Endothelial cell of hepatic sinusoid (primary cell): ENCODE results near the gene NRROS.
"Not testable (repeated sequence)": the region's sequence is repeated elsewhere in the genome, so short reads cannot be mapped to it uniquely, and the experiment has no call there.

Experiments used
- in situ Hi-C: cut with HindIII; loops from 2 replicates; pipeline ENCODE4 v1.10.0; 2017; ENCODE audit warnings: low sequenced_read_pairs

Gene NRROS

DNA sequence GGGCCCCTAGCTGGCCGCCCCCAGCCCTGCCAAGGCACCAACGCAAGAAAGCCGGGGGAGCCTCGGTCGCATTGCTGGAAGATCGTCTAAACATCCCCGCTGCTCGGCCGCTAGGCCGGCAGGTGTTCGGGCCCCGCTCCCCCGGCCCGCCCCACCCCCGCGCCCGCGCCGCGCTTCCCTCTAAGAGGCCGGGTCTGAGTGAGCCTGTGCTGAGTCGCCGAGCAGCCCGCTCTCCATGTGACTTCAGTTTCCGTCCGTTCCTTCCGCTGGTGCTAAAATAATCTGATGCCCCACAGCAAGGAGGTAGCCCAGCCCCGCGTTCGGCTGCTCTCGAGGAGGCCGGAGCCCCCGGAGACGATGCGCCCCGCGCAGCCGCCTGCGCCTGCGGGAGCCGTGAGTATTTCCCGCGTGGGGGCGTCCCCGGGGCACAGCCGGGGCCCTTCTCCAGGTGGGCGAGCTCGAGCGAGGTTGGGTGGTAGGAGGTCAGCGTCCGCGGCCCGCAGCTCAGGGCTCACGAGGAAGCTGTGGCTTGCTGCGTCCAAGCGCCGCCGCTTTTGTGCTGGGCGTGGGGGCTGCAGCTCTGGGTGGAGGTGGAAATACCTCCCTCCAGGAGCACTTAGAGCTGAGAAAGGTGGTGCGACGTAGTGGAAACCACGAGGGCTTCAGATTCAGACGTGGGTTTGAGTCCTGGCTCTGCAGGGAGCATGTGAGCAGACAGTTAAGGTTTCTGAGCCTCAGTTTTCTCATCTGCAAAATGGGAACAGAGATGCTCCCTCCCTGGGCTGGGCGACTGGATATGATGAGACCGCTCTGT, at the start of gene NRROS:
NRROS (plus strand) TSS at position 212 of the 814 bp plus-strand sequence. CDS start 14,846 bp downstream, outside the sequence.
- in situ Hi-C loops: no loop called here

DNA sequence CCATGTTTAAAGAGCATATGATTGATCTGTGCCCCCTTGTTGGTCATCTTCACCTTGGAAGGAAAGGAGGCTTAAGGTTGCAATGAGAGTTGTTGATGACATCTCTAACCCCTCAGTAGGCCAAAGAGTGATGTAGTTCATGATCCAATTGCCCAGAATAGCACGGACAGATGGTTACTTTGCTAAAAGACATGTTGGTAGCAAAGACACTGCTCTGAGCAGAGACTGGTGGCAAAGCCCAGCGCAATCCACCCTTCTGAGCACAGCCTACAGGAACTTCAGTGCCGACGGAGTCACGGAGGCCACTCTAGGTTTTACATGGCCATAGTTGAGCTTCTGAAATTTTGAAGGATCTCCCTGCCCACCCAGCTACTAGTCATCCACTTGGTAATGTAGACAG, 49.2 kb upstream of the NRROS start:
- in situ Hi-C loops: no loop called here

DNA sequence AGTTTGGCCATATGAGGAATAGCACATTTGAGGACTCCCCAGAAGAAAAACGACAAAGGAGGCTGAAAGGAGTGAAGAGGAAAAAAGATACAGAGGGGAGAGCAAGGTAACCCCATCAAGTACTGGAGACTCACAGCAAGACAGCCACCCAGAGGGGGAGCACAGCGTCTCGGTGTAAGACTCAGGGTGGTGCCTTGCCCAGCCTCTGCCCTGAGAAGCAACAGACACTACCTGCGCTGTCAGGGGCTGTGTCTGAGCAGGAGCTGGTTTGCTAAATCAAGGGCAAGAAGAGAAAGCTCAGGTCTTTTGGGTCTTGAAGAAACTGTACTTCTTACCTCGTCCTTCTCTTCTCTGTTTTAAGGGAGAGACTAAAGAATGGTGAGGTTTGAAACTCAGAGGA, 43.1 kb upstream of the NRROS start:
- in situ Hi-C loops: no loop called here

DNA sequence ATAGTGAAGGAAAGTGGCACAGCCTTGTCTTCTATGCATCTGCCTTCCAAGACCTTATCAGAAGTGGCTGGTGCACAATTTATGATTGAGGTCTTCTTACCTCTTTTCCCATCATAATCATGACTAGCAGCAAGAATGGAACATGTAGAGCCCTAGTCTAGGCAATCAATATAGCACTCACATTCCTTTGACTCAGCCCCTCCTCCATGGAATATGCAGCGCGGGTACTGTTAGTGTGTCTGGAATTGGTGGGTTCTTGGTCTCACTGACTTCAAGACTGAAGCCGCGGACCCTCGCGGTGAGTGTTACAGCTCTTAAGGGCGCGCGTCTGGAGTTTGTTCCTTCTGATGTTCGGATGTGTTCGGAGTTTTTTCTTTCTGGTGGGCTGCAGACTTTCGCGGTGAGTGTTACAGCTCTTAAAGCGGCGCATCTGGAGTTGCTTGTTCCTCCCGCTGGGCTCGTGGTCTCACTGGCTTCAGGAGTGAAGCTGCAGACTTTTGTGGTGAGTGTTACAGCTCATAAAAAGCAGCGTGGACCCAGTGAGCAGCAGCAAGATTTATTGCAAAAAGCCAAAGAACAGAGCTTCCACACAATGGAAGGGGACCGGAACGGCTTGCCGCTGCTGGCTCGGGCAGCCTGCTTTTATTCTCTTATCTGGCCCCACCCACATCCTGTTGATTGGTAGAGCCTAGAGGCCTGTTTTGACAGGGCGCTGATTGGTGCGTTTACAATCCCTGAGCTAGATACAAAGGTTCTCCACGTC, 41.3 kb upstream of the NRROS start:
- in situ Hi-C loops: not testable (repeated sequence)

DNA sequence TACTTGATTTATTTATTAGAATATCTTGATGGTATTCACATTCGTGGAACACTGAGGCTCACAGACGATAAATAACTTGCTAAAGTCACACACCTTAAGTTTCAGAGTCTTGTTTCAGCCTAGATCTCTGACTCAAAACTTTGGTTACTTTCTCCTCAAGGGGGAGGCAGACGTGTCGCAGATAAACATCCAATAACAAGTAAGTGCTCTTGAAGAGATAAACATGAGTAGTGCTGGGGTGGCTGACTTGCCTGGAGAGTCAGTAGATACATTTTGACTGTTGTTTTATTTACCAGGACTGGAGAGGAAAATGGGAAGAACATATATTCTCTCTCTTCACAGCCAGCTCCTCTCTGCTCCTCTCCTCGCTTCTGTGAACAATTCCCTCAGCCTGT, 39.8 kb upstream of the NRROS start:
- in situ Hi-C loops: loop anchor here (10.0 kb wide), 1 partner anchor 285 kb away; no protein-coding TSS in a partner anchor

DNA sequence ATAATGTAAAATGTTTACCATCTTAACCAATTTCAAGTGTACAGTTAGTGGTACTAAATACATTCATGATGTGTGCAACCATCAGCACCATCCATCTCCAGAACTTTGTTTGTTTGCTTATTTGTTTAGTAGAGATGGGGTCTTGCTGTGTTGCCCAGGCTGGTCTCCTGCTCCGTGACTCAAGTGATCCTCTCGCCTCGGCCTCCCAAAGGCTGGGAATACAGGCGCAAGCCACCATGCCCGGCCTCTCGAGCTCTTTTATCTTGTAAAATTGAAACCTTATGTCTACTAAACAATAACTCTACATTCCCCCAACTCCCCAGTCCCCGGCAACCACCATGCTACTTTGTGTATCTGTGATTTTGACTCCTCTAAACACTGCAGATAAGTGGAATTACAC, 39.1 kb upstream of the NRROS start:
- in situ Hi-C loops: loop anchor here (10.0 kb wide), 1 partner anchor 284 kb away; no protein-coding TSS in a partner anchor

DNA sequence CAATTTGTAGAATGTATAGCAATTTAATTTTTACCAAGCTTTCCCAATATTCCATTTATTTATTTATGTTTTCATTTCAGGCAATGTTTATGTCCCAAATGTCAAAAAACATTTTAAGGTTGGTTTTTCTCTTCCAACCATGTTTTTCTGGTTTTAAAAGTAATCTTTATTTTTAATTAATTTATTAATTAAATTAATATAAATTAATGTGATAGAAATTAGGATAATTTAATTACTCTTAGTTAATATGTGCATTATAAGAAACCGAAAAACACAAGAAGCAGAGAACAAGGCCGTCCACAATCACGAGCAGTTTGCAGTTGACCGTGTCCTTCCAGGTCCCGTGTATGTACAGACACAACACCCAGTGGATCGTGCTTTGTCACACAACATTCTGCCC, 36.8 kb upstream of the NRROS start:
- in situ Hi-C loops: loop anchor here (10.0 kb wide), 1 partner anchor 282 kb away; no protein-coding TSS in a partner anchor

DNA sequence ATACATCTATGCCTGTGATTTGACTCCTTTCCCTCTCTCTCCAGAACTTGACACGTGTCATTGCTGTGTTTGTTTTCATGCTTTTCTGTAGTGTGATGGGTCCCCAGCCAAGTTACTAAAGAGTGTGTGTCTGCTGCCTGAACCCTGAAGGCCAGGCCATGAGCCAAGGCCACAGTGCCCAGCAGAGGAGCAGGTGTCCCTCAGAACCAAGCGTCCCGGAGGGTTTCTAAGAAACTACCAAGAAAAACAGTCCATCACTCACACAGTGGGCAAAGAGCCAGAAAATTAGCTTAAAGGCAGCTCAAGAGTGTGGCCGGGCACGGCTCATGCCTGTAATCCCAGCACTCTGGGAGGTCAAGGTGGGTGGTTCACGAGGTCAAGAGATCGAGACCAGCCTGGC, 35.8 kb upstream of the NRROS start:
- in situ Hi-C loops: loop anchor here (10.0 kb wide), 1 partner anchor 281 kb away; no protein-coding TSS in a partner anchor

DNA sequence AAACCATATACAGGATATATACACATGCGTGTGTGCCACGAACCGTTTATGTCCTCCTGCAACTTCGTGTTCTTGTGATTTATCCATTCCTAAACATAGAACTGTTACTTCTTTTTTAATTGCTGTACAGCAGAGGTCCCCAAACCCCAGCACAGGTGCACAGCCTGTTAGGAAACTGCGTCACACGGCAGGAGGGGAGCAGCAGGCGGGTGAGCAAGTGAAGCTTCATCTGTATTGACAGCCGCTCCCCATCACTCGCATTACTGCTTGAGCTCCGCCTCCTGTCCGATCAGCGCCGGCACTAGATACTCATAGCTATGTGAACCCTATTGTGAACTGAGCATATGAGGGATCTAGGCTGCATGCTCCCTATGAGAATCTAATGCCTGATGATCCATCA, 34.9 kb upstream of the NRROS start:
- in situ Hi-C loops: loop anchor here (10.0 kb wide), 1 partner anchor 280 kb away; no protein-coding TSS in a partner anchor

DNA sequence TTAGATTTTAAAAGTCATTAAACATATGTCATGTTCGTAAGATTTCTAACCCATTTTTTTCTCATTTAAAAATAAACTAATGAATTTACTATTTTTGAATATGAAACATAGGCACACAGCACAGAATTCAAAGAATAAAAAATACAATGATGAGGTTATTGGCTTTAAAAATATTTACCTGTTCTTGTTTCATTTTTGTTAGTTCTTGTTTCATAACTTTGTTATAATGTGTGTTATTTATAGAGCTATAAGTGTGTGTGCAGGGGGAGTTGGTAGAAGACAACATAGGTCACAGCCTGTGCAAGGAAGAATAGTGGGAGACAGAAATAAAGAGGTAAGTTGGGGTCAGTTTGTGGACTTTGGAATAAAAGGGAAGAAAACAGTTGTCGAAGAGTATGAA, 30.8 kb upstream of the NRROS start:
- in situ Hi-C loops: loop anchor here (5.0 to 10.0 kb wide), 3 partner anchors 76 to 276 kb away; no protein-coding TSS in a partner anchor

DNA sequence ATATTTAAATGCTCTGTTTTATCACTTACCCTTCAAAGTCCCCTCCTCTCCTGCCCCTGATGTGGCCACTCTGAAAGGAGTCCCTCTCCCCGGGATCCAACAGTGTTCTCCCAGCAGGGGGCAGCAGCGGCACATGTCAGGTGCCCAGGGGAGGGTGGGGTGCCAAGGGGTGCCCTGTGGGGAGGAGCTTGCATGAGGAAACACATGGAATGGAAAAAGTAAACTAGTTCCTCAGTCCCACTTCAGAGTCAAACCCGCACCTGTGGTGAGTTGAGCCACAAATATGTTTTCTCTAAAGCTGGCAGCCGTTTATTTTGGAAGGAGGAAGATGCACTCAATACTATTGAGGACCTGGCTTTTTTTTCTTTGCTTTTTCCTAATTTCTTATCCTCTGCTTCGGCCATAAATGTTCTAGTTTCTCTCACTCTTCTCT, 30.1 kb upstream of the NRROS start:
- in situ Hi-C loops: loop anchor here (5.0 to 10.0 kb wide), 3 partner anchors 77 to 275 kb away; no protein-coding TSS in a partner anchor

DNA sequence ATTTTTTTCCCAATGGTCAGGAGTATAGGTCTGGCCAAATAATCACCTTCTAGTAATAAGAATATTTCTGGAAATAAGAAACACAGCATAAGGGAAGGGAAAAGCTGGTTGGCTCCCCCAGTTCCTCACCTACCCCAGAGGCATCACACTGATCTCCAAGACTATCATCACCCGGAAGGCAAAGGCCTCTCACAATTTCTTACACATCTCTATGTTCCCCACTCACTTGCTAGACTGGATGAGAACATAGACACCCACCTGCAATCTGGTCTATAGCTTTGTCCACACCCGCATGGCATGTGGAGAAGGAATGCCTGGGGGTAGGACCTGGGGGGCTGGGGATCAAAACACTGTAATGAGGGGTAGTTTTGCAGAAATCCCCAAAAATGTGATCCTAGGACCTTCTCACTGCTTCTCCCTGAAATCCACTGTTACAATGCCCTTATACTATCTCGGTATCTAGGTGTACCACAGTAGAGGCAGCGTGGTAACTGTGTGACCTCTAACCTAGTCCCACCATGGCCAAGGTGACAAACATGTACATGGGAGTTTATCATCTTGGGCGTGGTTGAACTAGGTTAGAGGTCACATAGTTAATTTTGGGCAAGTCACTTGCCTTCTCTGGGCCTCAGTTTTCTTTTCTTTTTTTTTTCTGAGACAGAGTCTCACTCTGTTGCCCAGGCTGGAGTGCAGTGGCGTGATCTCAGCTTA, 29.5 kb upstream of the NRROS start:
- in situ Hi-C loops: loop anchor here (5.0 to 10.0 kb wide), 3 partner anchors 77 to 275 kb away; no protein-coding TSS in a partner anchor

DNA sequence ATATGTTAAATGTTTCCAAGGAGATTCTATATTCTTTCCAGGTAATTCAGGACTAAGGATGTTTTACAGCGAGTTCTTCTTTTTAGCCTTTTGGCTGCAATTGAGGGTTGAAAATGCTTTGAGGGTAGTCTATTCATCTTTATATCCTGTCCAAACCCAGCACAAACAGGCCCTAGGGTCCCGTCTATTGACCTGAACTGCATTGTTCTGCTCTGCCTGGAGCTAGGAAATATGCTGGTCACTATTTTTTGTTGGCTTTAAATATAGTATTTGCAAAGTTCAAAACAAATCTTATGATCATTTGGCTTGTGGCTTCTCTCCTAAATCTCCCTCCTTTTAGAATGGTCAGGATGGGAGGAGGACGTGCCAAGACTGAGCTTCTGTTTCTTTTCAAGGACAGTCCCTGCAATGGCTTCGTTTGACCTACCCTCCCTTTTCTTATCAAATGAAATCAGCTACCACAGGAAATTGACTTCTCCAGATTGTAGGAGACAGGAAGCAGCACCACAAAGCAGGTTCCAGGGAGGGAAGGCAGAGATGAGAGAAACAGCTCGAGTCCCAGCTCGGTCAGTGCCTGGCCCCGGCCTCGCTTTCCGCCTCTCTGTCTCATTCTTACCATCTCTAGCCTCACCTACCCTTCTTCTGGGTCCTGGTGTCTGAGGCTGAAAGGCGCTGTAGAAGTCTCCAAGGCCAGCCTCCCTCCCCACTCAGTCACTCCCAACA, 27.6 kb upstream of the NRROS start:
- in situ Hi-C loops: no loop called here

DNA sequence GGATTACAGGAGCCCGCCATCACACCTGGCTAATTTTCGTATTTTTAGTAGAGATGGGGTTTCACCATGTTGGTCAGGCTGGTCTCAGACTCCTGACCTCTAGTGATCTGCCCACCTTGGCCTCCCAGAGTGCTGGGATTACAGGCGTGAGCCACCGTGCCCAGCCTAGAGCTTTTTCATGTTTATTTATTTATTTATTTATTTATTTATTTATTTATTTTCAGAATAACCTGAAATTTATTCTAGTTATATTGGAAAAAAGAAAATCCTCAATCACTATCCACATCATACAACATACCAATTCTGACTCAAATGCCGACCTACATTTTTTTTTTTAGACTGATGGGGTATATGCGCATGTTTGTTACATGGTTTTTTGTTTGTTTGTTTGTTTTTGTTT, 24.3 kb upstream of the NRROS start:
- in situ Hi-C loops: not testable (repeated sequence)

DNA sequence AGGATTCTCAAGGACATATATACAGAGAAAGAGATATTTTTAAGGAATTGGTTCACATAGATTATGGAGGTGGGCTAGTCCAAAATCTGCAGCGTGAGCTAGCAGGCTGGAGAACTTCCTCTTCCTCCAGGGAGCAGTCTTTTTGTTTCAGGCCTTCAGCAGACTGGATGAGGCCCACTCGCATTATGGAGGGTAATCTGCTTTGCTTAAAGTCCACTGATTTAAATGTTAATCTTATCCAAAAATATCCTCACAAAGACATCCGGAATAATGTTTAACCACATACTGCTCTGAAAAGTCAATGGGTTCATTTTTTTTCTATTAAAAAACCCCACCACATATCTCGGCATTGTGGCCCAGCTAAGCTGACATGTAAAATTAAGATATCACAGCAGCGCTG, 22.2 kb upstream of the NRROS start:
- in situ Hi-C loops: no loop called here

DNA sequence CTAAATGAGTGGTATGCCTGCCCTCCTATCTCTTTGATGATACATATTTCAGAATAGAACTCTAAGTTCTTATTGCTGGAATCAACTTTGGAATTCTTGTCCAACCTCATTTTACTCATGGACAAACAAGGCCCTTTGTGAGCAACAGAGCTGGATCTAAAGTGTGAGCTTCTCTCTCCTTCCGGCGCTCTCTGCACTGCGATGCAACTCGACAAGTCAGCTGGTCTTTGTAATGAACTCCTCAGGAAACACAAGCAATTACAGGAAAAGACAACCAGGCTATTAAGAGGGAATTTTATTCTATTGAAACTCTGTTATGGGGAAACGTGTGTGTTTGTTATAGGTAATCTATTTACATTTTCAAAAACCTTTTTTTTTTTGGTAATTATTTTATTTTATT, 20.3 kb upstream of the NRROS start:
- in situ Hi-C loops: no loop called here

DNA sequence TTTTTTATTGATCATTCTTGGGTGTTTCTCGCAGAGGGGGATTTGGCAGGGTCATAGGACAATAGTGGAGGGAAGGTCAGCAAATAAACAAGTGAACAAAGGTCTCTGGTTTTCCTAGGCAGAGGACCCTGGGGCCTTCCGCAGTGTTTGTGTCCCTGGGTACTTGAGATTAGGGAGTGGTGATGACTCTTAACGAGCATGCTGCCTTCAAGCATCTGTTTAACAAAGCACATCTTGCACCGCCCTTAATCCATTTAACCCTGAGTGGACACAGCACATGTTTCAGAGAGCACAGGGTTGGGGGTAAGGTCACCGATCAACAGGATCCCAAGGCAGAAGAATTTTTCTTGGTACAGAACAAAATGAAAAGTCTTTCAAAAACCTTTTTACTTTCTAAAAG, 19.9 kb upstream of the NRROS start:
- in situ Hi-C loops: not testable (repeated sequence)

DNA sequence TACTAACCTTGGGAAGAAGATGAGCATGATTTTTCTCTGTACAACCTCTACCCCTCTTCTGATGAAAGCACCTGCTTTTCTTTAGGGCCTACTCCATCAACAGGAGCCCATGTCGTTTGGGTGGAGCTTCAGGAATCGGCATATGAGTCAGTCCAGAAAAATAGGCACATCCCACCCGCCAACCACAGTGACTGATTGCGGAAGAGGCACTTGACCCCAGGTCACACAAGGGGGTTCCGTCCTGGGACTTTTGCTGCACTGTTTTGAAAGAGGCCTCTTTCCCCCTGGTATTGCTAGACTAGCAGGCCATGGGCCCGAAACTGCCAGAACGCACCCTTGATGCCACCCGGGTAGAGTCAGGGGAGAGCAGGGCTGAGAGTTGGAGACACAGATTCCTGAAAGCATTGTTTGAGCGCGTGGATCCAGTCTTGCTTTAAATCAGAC, 19.3 kb upstream of the NRROS start:
- in situ Hi-C loops: no loop called here

DNA sequence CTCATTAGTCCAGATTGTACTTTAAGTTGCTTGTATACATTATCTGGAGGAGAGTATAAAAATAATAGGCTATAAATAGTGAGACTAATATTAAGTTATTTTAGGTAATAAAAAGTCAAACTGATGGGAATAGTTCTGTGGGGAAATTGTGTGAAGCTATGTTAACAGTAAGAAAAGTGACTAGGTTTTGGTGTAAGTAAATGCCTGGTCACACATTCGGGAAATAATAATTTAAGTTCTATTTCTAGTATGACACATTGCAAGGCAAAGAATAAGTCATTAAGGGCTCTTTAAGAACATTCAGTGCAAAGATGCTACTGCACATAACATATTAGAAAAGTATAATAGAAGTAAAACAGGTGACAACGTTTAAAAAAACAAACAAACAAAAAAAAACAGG, 18.8 kb upstream of the NRROS start:
- in situ Hi-C loops: no loop called here

DNA sequence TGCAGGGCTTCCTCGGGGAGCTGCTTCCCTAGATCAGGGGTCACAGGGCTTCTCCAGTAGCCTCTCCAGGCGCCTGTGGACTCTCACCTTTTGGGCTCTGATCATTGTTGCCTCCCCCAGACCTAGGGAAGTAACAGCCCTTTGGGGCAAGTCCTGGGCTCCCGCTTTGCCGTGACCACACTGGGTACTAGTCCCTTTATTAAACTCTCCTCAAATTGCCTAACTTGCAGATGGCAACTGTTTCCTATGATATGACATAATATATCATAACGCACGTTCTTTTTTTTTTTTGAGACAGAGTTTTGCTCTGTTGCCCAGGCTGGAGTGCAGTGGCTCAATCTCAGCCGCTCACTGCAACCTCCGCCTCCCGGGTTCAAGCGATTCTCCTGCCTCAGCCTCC, 17.9 kb upstream of the NRROS start:
- in situ Hi-C loops: no loop called here
